Measurements from ENCODE around the gene GRPEL1.
A peak's percentile ranks its signal among the peaks of the same experiment; 100 is the strongest.

GRPEL1 gene

DNA sequence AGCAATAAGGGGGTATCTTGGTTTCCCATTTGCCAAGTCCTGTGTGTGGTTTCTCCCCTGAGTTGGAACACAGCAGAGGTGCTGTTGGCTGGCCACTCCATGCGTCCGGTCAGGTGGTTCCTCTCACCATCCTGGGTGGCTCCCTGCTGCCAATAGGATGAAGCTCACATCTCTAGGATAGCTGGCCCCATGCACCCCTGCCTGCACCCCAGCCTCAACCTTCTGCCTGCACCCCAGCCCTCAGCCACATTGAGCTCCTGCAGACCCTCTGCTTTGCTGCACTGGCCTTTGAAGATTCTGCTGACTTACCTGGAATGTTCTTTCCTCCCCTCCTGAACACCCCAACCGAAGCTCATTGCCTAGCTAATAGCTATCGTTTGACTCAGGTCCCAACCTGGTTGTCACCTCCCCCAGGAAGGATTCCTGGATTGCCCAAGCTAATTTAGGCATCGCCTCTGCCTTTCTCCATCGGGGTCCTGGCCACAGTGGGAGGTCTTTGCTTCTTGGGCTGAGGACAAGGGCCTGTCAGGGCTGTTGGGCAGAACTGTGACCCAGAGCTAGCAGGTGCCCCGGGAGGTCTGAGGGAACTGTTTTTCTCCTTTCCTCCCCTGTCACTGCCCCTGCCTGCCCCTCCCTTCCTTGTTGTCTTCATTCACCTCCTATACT, 36.6 kb upstream of the GRPEL1 start:
- TF ChIP-seq ARNTL (CRISPR knock-in tag; IDR thresholded peaks at IDR 0.05; ENCODE audit: borderline replicate concordance, low read depth), result no peak
- no peak for ATAC-seq

DNA sequence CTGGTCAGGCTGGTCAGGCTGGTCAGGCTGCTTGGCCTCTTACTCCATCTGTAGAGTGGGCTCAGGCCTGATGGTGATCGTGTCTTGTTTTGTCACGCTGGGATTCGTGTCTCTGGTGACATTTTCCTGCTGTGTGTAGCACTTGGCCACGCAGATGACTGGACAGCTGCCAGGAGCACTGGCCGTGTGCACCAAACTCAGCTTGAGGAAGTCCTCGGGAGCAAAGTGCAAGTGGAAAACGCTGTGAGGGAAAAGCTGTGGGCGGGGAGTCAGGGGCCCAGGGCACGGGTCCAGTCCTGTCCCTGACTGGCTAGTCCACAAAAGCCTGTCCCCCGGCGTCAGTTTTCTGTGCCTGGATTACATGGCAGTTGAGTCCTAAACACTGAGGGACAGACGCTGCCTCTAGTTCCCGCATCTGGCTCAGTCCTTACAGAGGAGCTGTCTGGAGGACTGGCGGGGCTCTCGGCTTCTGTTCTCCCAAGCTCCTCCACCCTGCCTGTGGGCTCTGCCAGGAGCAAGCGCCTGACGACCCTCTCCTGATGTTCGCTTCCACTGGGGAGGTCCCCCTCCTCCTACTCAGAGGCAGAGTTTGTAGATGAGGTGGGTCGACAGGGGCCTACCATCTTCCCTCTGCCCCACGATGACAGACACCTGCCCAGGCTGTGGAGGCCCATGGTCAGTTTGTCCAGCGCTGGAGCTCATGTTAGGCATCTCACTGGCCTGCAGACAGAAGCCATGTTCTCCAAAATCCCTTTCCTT, 35.9 kb upstream of the GRPEL1 start:
- TF ChIP-seq, protein P1, sequence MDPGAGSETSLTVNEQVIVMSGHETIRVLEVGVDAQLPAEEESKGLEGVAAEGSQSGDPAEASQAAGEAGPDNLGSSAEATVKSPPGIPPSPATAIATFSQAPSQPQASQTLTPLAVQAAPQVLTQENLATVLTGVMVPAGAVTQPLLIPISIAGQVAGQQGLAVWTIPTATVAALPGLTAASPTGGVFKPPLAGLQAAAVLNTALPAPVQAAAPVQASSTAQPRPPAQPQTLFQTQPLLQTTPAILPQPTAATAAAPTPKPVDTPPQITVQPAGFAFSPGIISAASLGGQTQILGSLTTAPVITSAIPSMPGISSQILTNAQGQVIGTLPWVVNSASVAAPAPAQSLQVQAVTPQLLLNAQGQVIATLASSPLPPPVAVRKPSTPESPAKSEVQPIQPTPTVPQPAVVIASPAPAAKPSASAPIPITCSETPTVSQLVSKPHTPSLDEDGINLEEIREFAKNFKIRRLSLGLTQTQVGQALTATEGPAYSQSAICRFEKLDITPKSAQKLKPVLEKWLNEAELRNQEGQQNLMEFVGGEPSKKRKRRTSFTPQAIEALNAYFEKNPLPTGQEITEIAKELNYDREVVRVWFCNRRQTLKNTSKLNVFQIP (CRISPR knock-in tag; IDR thresholded peaks at IDR 0.05; ENCODE audit: borderline replicate concordance, low read depth), result no peak
- TF ChIP-seq RARB (CRISPR knock-in tag; IDR thresholded peaks at IDR 0.05) (no peak), ZFP3 (CRISPR knock-in tag; IDR thresholded peaks at IDR 0.05) (no peak), SNAI2 (CRISPR knock-in tag; IDR thresholded peaks at IDR 0.05) (no peak), OSR1 (CRISPR knock-in tag; IDR thresholded peaks at IDR 0.05) (no peak), PPARA (CRISPR knock-in tag; IDR thresholded peaks at IDR 0.05; ENCODE audit: borderline replicate concordance) (no peak), ZNF8 (CRISPR knock-in tag; IDR thresholded peaks at IDR 0.05) (no peak), CSDC2 (CRISPR knock-in tag; IDR thresholded peaks at IDR 0.05) (no peak), ARNTL (CRISPR knock-in tag; IDR thresholded peaks at IDR 0.05; ENCODE audit: borderline replicate concordance, low read depth) (no peak), ZFP30 (CRISPR knock-in tag; IDR thresholded peaks at IDR 0.05) (no peak), ZC3H10 (CRISPR knock-in tag; IDR thresholded peaks at IDR 0.05) (no peak)
- no peak for ATAC-seq

DNA sequence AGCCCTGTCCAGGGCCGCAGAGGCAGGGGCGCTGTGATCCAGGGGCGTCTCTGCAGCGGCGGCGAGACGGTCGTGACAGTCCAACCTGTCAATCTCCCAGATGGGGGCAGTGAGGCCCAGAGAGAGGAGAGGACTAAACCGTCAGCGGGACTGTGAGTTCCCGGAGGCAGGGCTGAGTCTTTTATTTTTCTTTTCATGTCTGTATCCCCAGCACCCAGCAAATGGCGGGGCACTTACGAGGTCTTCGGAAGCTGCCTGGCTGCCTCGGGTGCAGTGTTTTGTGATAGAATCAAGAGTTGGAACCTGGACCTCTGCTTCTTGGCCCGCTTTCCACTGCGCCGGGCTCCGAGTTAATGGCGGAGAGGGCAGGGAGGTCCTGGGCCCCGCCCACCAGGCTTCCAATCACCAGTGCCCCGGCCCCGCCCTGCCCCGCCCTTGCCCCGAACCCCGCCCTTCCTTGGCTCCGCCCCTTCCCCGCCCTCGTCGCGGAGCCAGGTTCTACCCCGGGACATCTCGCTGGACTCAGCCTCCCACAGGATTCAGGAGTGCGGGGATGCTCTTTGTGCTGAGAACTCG, 35.3 kb upstream of the GRPEL1 start:
- peak; percentile 88 for ATAC-seq
- TF ChIP-seq RARB (CRISPR knock-in tag; IDR thresholded peaks at IDR 0.05), result no peak
- TF ChIP-seq TCF4 (CRISPR knock-in tag; IDR thresholded peaks at IDR 0.05; ENCODE audit: borderline replicate concordance), result no peak
- TF ChIP-seq GLIS3 (CRISPR knock-in tag; IDR thresholded peaks at IDR 0.05), result no peak
- no peak for TF ChIP-seq ZNF565 (CRISPR knock-in tag; conservative IDR thresholded peaks at IDR 0.05; ENCODE audit: low read depth)
- TF ChIP-seq CSDC2 (CRISPR knock-in tag; IDR thresholded peaks at IDR 0.05), result no peak
- no peak for TF ChIP-seq ZFP3 (CRISPR knock-in tag; IDR thresholded peaks at IDR 0.05)
- no peak for TF ChIP-seq BACH2 (CRISPR knock-in tag; IDR thresholded peaks at IDR 0.05; ENCODE audit: borderline replicate concordance)
- TF ChIP-seq ISL1 (CRISPR knock-in tag; IDR thresholded peaks at IDR 0.05), result no peak
- no peak for TF ChIP-seq SNAI2 (CRISPR knock-in tag; IDR thresholded peaks at IDR 0.05)
- TF ChIP-seq TOX (CRISPR knock-in tag; IDR thresholded peaks at IDR 0.05; ENCODE audit: borderline replicate concordance), result no peak
- TF ChIP-seq ZNF8 (CRISPR knock-in tag; IDR thresholded peaks at IDR 0.05), result no peak
- TF ChIP-seq ZC3H10 (CRISPR knock-in tag; IDR thresholded peaks at IDR 0.05), result no peak
- TF ChIP-seq, protein P2, sequence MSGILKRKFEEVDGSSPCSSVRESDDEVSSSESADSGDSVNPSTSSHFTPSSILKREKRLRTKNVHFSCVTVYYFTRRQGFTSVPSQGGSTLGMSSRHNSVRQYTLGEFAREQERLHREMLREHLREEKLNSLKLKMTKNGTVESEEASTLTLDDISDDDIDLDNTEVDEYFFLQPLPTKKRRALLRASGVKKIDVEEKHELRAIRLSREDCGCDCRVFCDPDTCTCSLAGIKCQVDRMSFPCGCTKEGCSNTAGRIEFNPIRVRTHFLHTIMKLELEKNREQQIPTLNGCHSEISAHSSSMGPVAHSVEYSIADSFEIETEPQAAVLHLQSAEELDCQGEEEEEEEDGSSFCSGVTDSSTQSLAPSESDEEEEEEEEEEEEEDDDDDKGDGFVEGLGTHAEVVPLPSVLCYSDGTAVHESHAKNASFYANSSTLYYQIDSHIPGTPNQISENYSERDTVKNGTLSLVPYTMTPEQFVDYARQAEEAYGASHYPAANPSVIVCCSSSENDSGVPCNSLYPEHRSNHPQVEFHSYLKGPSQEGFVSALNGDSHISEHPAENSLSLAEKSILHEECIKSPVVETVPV (CRISPR knock-in tag; IDR thresholded peaks at IDR 0.05), result no peak

DNA sequence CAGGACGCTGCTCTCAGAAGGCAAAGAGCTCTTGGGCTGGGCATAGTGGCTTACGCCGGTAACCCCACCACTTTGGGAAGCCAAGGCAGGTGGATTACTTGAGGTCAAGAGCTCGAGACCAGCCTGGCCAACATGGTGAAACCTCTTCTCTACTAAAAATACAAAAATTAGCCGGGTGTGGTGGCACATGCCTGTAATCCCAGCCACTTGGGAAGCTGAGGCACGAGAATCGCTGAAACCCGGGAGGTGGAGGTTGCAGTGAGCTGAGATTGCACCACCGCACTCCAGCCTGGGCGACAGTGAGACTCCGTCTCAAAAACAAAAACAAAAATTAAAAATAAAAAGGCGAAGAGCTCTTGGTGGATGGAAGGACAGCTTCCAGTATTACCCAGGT, 34.6 kb upstream of the GRPEL1 start:
- peak; percentile 11 for ATAC-seq

DNA sequence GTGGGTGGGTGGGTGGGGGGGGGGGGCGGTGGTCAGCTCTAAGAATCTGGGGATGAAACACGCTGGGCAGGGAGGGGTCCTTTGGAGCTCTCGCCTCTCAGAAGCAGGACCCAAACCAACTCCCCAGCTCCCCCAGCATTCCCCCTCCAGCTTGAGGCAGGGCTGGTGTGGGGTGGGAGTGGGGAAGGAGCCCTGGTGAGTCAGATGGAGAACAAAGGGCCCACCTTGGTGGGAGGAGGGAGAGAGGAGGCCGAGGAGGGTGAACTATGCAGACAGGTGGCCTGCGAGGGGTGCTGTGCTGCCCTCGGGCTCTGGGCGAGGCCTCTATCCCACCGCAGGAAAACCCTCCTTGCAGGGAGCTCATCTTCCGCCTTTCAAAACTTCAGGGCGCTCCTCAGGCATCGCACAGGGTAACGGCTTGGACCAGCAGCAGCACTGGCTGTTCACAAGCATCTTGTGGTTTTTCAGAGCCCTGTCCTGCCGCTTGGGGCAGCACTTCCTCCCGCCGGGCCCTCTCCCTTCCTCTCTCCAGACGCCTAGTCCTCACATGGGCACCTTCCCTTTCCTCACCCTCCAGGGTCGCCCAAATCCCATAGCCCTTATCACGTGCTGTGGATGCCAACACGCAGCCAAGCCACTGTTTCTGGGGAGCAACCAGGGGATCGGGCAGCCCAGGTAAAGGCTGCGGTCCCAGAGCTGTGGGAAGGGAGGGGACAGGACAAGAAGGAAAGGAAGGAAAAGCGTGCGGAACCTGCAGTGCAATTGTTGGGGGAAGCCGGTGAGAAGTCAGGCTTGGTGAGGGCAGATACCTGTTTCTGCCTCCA, 34.0 kb upstream of the GRPEL1 start:
- peak; percentile 93 for ATAC-seq
- TF ChIP-seq TCF4 (CRISPR knock-in tag; IDR thresholded peaks at IDR 0.05; ENCODE audit: borderline replicate concordance) (no peak), ZC3H10 (CRISPR knock-in tag; IDR thresholded peaks at IDR 0.05) (no peak), ZFP3 (CRISPR knock-in tag; IDR thresholded peaks at IDR 0.05) (no peak), ISL1 (CRISPR knock-in tag; IDR thresholded peaks at IDR 0.05) (no peak), ESRRG (CRISPR knock-in tag; IDR thresholded peaks at IDR 0.05) (no peak), BACH2 (CRISPR knock-in tag; IDR thresholded peaks at IDR 0.05; ENCODE audit: borderline replicate concordance) (no peak), ZNF565 (CRISPR knock-in tag; conservative IDR thresholded peaks at IDR 0.05; ENCODE audit: low read depth) (no peak), ZNF70 (CRISPR knock-in tag; IDR thresholded peaks at IDR 0.05) (no peak), ZFP30 (CRISPR knock-in tag; IDR thresholded peaks at IDR 0.05) (no peak), SNAI2 (CRISPR knock-in tag; IDR thresholded peaks at IDR 0.05) (no peak), CSDC2 (CRISPR knock-in tag; IDR thresholded peaks at IDR 0.05) (no peak)
- TF ChIP-seq, protein P1 (CRISPR knock-in tag; IDR thresholded peaks at IDR 0.05; ENCODE audit: borderline replicate concordance, low read depth), result no peak
- TF ChIP-seq, protein P3, sequence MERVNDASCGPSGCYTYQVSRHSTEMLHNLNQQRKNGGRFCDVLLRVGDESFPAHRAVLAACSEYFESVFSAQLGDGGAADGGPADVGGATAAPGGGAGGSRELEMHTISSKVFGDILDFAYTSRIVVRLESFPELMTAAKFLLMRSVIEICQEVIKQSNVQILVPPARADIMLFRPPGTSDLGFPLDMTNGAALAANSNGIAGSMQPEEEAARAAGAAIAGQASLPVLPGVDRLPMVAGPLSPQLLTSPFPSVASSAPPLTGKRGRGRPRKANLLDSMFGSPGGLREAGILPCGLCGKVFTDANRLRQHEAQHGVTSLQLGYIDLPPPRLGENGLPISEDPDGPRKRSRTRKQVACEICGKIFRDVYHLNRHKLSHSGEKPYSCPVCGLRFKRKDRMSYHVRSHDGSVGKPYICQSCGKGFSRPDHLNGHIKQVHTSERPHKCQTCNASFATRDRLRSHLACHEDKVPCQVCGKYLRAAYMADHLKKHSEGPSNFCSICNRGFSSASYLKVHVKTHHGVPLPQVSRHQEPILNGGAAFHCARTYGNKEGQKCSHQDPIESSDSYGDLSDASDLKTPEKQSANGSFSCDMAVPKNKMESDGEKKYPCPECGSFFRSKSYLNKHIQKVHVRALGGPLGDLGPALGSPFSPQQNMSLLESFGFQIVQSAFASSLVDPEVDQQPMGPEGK (CRISPR knock-in tag; IDR thresholded peaks at IDR 0.05; ENCODE audit: borderline replicate concordance), result no peak

Data from SK-N-SH treated with all-trans-retinoic acid at 6 μM for 48 hours (cell line).